SW480 (cell line): Measurements from ENCODE around the gene RIMBP2.

ENCODE experiments used
- DNase-seq: peaks from one replicate; pipeline ENCODE4 v3.0.0-alpha.2; 2016; ENCODE audit warnings: low spot score

The RIMBP2 gene

DNA sequence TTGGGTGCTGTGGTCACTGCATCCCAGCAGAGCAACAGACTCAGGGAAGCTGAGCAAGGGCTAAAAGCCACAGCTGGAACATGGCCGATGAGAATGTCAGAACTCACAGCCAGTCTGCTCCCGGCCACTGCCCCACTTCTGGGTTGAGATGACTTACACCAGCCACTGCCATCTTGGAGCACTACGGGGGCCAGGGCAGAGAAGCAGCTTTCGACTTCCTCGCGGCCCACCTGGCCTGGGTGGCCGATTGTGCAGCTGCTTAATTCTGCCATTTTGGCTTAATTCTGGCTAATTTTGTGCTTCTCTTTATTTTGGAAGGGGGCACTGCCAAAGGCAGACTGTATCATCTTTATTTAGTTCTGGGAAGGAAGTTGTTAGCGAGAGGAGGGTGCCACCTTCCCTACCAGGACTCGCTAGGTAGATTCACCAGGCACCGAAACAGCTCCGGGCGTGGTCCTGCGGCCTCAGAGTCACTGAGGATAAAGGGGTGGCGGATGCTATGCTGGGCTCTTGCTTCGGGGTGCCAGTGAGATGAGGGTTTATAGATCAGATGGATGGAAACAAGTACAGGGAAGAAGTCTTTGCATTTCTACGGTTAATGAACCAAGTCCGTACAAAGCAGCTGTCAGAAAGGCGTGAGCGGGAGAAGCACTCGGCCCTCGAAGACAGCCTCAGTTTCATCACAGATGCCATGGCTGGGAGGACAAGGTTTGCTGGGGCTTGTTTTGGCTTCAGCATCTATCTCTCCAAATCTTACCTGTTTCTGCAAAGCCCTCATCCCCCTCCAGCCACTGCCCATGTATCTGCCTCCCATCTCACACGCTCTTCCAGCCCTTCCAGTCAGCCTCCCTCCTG lies 230.6 kb downstream of the RIMBP2 start:
- DNase-seq = no peak

DNA sequence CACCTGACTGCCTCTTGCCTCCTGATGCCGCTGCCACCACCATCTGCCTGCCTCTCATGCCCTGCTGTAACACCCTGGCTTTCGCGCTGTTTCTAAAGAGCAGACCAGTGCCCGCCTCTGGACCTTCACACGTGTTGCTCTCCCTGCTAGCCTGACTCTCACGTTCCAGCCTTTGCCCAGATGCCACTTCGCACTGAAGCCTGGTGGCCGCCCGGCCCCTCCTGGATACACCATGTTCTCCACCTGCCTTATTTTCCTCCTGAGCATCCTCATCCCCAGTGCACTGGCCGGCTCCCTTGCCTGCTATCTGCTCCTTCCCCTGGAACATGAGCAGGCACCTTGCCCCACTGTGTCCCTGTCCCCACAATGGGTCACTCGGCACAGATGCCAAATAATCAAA lies 231.9 kb downstream of the RIMBP2 start:
- no peak for DNase-seq

- no peak for DNase-seq
Measured at GRCh38 chr12:130483616-130484180, 232.4 kb downstream of the RIMBP2 start.

DNA sequence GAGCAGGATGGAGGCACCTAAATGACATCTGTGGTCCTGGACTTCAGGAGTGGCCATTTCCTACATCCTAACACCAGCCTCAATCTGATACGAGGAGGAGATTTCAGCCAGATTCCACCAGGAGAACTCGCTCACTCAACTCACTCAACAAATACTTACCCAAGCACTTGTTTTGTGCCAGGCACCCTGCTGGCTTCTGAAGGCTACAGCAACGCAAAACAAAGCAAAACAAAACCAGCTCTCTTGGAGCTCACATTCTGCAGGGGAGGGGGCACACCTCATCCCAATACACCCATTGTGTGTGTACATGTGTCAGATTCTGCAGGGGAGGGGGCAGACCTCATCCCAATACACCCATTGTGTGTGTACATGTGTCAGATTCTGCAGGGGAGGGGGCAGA lies 233.7 kb downstream of the RIMBP2 start:
- DNase-seq = no peak

DNA sequence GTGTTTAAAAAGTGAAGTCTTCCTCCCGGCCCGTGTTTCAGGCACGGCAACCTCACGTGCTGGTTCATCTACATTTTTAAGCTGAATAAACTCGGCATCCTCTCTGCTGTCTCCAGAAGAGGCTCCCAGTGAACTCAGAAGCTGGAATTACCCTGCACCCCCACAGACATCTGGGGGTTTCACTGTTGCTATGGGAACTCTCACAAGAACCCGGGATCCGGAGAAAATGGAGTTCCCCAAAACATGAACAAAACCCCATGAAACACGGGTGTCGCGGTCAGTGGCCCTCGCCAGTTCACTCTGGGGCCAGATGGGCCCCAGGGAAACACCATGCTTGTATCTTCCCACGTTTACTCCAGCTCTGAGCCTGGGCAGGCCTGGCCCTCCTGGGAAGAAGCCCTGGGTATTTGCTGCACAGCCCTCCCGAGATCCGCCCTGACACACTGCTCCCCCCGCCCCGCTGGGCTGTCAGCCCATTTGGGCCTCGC lies 234.7 kb downstream of the RIMBP2 start:
- DNase-seq = no peak

GRCh38 chr12:130480887-130481286 lies 235.2 kb downstream of the RIMBP2 start:
- peak; percentile 13 for DNase-seq

DNA sequence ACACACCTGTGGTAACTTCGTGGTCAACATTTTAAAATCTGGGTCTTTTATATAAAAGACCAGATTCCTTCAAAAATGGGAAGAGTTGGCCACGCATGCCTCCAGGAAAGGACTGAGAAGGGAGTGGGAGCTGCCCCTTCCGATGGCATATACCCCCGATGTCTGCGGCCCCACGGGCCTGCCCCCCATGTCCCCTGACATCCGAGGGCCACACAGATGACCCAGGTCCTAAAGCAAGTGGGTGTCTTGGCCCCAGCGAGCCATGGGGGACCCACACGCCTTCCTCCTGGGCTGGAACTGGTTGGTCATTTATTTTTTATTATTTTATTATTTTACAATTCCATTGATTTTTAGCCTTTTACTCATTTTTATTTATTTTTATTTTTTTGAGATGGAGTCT lies 235.9 kb downstream of the RIMBP2 start:
- DNase-seq = no peak

GRCh38 chr12:130479401-130480125 lies 236.5 kb downstream of the RIMBP2 start:
- DNase-seq = no peak

DNA sequence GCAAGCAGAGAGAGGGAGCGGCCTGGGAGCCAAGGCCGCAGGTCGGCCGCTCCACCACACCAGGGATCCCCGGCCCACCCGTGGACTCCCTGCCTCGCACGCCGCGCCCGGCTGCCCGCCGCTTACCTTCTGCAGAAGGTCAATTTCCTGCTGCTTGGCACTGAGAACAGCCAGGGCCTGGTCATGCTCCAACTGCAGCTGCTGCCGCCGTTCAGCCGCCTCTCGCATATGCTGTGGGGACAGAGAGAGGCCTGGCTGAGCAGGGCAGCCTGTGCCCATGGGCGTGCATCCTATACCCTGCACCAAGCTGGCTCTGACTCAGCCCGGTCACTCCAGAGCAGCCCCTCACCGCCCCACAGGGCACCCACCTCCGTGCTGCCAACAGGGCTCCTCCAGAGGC lies 237.3 kb downstream of the RIMBP2 start:
- no peak for DNase-seq

DNA sequence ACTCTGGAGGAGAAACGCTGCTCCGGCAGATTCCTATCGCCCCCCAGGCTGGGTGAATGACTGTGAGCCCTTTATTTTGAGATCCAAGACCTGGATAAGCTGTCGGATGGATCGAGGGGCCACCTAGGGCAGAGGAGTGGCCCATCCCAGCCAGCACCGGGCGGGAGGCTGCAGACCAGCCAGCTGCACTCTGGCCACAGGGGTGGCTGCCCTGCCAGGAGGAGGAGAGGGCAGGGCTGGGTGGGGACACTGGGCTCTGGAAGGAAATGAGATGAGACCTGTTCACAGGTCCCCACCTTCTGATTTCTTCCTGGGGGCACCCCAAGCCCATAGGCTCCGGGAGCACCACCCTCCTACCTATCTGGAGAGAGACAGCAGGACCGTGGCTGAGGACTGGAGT lies 238.4 kb downstream of the RIMBP2 start:
- no peak for DNase-seq

DNA sequence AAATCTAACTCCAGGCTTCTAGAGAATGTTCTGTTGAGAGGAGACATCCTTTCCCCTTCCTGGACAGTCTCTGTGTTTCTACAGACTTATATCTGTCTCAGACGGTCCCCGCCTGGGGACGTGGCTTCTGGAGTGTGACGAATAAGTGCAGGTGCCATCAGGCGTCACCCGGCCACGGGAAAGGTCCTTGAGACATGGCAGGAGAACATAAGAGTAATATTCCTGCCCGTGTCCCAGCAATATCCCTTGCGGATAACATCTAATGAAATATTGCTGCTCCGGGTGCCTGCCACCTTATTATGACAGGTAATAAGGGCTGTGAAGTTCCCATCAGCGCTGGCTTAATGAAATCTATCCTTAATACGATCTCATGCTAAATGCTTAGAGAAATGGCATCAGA lies 238.8 kb downstream of the RIMBP2 start:
- no peak for DNase-seq

DNA sequence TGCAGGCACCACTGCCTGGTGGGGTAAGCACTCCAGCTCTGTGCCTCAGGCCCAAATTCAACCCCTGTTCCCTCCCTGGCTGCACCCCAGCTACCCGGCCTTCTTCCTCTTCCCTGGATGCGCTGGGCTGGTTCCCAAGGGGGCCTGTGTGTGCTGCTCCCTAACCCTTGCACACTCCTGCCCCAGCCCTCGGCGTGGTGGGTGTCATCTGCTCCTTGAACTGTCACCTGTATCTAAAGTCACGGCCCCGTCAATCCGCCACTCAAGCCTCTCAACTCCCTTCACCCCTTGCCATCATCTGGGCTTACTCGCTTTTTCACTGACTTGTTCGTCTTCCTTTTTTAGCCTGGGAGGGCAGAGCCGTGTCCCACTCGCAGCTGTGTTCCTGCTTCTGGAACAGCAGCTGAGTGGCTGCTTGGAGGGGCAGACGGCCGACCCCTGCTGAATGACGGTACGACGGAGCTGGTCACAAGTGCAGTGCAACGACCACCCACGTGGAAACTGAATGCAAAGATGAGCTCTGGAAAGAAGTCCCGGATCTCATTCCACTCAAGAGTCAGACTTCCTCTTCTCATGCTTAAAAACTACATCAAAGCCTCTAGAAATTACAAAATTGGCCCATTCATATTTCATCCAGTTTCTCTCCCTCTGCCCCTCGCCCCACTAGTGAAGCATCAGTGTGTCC lies 239.5 kb downstream of the RIMBP2 start:
- no peak for DNase-seq

GRCh38 chr12:130474599-130475269 lies 241.4 kb downstream of the RIMBP2 start:
- DNase-seq = no peak

DNA sequence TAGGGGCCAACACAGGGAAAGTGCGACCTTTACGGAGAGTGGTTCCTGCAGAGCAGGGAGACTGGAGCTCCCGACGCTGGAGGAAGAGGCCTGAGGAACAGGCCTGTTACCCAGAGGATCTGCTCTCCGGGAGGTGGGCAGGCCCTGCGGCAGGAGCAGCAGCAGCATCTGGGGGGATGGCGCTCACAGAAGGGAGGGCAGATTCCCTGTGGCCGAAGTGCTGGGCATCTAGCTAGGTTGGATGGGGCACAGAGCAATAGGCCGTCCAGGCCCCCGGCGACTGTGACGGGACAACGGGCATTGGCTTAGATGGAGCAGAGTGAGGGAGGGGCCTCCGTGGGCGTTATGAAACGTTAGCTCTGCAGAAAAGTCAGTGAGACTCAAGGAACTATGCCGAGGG lies 242.8 kb downstream of the RIMBP2 start:
- no peak for DNase-seq

- DNase-seq = no peak
Measured at GRCh38 chr12:130470969-130471368, 245.1 kb downstream of the RIMBP2 start.

DNA sequence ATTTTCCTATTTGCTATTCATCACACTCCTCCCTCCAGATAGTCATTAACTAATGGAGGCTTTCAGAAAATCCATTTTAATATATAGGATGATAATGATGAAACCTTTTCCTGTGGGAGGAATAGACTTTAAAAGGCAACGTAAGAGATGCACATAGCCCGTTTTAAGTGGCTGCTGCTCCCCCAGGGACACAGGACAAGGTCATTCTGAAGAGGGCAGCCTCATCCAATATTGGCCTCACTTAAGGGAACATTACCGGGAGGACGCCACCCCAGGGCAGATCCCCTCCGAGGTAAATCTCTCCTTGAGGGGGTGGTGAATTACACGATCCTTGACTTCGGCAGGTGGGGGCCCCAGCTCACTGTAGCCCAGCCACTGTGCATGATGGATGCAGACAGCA lies 246.5 kb downstream of the RIMBP2 start:
- DNase-seq = no peak

DNA sequence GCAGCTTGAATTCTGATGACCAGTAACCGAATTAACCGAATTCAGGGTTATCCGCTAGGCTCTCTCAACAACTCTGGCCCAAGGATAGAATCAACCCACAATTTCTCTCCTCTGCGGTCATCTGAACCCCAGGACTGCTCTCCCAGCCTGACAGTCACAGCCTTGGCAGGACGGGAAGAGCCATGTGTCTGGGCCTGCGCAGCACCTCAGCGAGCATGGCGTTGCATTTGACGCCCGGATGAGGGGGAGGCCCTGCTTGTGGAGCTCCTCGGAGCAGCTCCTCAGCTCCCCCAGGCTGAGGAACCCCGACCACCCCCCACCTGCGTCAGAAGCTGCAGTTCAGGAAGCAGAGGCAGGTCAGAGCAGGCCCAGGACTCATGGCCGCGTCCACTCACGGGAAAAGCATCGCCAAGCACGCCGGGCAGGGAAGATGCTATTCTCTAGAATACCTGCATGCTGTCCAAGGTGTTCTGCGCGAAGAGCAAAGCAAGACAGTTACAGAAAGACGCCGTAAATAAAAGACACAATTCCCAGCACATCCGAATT lies 247.3 kb downstream of the RIMBP2 start:
- no peak for DNase-seq

DNA sequence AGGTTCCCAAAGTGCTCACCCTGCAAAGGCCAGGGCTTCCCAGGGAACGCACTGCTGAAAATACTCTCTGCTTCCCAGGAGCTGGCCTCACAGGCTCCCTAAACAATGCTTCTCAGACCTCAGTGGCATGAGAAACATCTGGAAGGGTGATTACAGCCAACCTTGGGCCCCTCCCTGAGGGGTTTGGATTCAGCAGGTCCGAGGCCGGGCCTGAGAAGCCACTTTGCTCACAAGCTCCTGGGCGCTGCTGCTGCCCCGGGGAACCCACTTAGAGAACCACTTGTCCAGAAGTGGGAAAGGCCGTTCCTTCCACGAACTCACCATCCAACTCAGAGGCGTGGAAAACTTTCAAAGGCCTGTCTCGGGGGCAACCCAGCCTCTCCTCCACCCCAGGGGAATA lies 247.9 kb downstream of the RIMBP2 start:
- no peak for DNase-seq

- no peak for DNase-seq
Measured at GRCh38 chr12:130465626-130466025, 250.5 kb downstream of the RIMBP2 start.

- DNase-seq = no peak
Measured at GRCh38 chr12:130465046-130465445, 251.1 kb downstream of the RIMBP2 start.

GRCh38 chr12:130463818-130464670 lies 252.1 kb downstream of the RIMBP2 start:
- no peak for DNase-seq
